GM19455 (cell line): ENCODE measurements around the gene ATOH7.

ENCODE experiments used
- ATAC-seq: cut with Tn5 transposase; IDR thresholded peaks from one replicate; pipeline ENCODE4 v1.9.1; 2021; ENCODE audit not compliant: unreplicated experiment

Gene ATOH7

GRCh38 chr10:68184546-68184945, 47.4 kb downstream of the ATOH7 start:
- no peak for ATAC-seq
